Measurements from ENCODE around the gene EEF1A2.

EEF1A2 gene

DNA sequence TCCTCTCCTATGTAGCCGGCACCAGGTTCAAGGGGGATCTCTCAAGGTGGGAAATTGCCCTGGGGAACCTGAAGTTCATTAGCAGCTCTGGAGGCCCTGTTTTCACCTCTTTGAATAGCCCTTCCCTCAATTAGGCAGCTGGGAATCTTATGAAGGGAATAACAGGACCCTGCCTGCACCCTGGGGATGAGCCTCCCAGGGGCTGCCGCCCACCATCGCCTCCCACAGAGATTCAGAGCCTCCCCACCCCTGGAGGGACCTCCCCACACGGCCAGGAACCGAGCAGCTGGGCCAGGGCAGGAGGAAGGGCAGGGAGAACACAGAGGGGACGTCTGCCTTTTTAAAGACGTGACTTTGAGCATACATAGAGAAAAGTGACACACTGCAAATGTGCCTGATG, 4.6 kb upstream of the EEF1A2 start:
- TF ChIP-seq ZNF274 (IDR thresholded peaks at IDR 0.05; ENCODE audit: low read depth, low read length): no peak
- H3K4me3 ChIP-seq (ENCODE audit: low read length): no peak overlapping the region

DNA sequence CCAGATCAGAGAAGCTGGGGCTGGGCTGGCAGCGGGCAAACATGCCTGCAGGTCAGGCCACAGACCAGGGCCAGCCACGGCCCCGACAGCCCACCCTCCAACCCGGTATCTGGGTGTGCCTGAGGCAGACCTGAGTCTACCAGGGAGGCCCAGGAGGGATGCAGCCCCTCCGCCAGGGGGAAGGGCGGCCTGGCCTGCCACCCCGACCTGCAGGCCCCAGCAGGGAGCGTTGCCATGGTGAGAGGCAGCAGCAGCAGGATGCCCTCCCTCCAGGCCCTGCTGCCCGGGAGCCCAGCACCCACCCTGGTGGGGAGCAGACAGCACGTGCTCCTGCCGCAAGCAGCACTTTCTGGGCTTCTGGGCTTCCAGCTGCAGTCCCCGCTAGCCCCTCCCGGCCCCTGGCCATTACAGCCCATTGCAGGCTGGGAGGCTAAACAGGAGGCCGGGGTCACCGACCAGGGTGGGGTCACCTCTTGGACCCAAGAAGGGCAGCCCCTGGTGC, 3.8 kb upstream of the EEF1A2 start:
- no peak for TF ChIP-seq ZNF274 (IDR thresholded peaks at IDR 0.05; ENCODE audit: low read depth, low read length)
- H3K4me3 ChIP-seq (ENCODE audit: low read length): no peak overlapping the region

DNA sequence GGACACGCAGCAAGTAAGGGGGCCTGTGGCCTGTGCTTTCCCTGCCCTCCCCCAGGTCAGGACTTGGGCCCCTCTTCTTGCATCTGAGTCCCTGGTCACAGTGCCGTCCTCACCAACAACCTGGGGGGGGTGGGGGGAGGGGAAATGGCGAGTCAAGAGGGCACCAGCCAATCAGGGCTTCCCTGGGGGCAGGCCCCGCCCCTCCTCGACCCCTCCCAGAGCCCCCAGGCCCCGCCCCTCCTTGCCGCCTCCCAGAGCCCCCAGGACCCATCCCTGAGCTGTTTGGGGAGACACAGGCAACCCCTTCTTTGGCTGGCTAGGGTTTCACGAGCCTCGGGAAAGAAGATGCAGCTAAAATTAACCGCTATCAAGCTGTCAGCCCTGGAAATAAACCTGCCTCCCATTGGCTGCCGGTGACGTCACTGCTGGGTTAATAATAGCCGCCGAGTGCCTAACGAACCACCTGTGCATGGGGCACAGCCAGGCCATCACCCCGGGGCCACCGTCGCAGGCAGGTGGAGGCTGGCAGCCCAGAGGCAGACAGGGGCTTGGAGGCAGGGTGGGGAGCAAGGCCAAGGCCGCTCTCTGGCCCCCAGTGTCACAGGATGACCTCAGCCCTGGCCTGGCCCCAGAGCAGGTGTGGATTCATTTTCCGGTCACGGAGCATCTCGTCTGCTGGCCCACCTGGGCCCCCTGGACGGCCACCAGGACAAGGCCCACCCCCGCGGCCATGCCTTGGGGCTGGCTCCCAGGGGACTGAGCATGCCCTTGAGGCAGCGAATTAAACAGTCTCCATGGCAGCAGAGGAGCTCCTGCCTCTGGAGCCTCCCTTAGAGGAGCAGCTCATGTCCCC, 3.2 kb upstream of the EEF1A2 start:
- TF ChIP-seq ZNF274 (IDR thresholded peaks at IDR 0.05; ENCODE audit: low read depth, low read length): no peak
- H3K4me3 ChIP-seq (ENCODE audit: low read length): no peak overlapping the region

DNA sequence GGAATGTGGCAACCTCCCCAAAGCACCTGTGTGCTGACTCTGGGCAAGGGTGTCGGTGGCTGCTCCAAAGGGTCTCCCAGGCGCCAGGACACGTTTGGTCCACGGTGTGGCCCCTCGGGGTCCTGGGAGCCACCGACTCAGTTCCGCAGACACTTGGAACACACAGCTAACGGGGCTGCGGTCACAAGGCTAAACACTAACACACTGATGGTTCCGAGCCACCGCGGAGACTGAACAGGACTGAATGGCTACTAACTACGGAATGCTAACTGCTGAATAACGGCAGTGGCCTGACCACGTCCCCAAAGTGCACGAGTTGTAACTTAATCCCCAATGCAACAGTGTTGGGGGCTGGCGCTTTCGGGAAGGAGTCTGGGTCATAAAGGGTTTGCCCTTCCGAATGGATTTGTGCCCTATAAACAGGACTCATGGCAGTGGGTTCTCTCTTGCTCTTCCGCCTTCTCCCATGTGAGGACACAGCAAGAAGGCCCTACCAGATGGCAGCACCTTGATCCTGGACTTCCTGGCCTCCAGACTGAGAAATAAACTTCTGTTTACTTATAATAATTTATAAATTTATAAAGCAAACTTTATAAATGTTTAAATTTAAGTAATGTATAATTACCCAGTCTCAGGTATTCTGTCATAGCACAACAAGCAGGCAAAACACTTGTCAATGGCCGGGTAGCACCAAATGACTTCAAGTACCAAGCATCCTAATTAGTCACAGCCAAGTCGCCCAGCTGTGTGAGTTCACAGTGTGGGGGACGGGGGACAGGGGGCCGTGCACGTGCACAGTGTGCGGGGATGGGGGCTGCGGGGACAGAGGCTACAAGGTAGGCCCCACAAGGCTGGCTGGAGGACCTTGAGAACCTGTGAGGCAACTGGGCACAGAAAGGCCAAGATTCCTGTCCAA, 2.3 kb upstream of the EEF1A2 start:
- no peak overlapping the region for H3K4me3 ChIP-seq (ENCODE audit: low read length)
- TF ChIP-seq ZNF274 (IDR thresholded peaks at IDR 0.05; ENCODE audit: low read depth, low read length): no peak

DNA sequence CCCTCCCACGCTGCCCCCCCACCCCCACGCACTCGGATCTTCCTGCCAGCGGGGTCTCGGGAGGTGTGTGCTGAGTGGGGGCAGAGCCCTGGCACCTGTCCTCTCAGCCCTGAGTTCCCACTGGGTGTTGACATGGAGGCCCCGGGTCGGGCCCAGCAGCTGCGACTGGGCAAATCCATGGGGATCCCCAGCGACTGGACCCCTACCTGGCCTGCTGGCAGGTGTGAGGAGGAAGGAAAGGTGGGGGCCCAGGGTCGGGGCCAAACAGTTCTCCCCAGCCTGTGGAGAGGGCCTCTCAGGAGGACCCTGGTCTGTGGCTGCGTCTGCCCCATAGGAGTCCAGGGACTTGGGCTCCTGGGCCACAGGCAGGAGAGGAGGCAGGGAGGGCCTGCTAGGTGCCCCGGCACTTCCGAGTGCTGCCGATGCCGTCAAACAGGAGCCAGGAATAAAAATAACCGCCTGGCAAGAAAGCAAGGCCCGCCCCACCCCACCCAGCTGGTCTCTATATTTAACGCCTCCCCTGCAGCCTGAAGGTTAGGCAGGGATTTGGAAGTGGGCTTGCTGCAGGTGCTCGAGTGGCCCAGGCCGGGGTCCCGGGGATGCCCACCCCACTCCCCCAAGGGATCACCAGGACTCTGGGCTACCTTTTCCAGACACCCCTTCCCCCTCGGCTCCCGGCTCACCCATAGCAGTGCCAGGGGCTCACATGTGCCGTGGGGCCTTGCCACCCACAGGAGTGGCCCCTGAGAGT, 1.4 kb upstream of the EEF1A2 start:
- TF ChIP-seq ZNF274 (IDR thresholded peaks at IDR 0.05; ENCODE audit: low read depth, low read length): no peak

DNA sequence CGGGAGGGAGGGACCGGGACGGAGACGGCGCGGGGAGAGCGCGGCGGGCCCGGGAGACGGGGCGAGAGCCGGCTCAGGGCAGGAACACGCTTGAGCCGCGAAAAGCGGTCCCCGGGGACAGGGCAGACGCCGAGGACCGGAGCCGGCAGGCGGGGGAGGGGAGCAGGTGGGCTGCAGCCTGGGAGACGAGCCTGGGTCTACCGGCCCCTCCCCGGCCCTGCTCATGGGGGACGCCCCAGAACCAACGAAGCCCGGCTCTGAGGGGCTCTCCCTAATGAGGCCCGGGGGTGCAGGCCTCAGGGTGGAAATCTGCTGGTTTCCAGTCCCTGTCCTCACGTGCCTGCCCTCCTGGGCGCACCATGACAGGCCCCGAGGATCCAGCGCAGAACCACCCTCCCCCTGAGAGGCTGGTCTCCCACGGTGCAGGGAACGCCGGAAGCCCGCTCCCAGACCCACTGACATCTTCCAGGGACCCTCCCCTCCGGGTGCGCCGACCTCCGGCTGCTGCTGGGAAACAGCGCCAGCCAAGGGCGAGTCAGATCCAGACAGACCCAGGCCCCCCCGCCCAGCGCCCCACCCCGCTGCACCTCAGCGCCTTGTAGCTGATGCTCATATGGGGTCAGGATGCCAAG, 571 bp upstream of the EEF1A2 start:
- H3K4me3 ChIP-seq (ENCODE audit: low read length): no peak overlapping the region
- no peak for TF ChIP-seq ZNF274 (IDR thresholded peaks at IDR 0.05; ENCODE audit: low read depth, low read length)

More for the DNA sequence above, 1.4 kb upstream of the EEF1A2 start:
- no peak overlapping the region for H3K4me3 ChIP-seq (ENCODE audit: low read length)

DNA sequence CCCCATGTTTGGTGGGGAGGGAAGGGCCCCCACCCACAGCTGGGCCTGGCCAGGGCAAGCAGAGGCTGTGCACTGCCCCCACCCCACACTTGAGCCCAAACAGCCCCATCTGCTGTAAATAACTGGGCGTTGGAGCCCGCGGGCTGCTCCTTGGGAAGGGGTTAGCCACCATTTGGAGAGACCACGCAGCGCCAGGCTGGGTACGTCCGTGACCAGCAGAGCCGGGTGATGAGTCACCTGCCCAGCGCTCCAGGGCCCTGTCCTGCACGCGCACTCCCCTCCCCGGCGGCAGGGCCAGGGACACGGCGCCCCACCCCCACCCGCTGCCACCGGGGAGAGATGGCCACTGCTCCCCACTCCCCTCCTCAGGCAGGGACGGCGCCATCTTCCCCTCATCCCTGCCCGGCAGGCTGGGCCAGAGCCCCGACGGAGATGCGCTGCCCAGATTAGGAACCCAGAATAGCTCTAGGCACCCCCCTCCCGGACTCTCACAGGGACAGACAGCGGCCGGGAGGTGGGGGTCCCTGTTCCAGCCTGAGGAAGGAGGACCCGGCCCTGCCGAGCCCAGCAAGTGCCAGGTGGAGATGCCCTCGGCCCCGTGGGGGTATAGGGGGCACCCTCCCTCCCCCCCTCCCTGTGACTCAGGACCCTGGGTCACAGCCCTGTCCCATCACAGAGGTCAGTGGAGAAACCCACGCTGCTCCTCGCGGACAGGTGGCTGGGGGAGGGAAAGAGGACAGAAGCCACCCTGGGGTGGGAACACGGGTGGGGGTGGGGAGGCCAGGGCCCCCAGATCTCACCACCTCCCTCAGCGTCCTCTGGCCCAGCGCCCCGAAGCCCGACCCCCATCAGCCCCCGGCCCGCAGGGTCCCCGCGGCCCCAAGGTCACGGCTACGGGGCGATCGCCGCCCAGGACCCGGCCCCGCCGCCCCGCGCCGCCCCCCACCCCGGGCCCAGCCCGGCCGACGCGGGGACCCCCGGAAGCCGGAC, 642 bp downstream of the EEF1A2 start:
- TF ChIP-seq ZNF274 (IDR thresholded peaks at IDR 0.05; ENCODE audit: low read depth, low read length): no peak
- no peak overlapping the region for H3K4me3 ChIP-seq (ENCODE audit: low read length)

DNA sequence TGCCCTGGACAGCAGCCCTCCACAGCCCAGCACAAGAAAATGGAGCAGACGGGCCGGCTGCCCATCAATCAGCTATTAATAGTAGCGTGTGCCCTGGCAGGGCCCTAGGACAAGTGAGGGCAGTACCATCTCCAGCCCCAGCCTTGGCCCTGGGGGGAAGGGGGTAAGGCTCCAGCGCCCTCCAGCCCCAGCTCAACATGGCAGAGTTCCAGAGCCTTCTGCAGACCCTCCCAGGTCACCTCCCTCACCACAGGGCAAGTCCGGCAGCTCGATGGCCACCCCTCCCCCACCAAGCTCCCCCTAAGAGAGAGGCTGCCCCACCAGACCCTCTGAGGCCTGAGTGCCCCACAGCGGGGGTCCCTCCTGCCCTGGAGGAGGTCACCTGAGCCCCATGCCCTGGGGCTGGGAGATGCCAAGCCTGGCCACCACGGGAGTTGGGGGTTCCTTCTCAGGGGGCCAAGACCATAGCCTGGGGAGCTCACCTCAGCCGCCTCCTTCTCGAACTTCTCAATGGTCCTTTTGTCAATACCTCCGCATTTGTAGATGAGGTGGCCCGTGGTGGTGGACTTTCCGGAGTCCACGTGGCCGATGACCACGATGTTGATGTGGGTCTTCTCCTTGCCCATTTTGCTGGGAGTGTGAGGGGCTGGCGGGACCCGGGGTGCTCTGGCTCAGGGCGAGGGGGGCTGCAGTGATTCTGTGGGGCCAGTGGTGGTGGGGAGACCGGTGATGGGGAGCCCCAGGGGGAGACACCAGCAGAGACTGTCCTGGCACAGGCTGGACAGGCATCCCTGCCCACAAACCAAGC, 1.5 kb downstream of the EEF1A2 start:
- H3K4me3 ChIP-seq (ENCODE audit: low read length): no peak overlapping the region
- TF ChIP-seq ZNF274 (IDR thresholded peaks at IDR 0.05; ENCODE audit: low read depth, low read length): no peak

DNA sequence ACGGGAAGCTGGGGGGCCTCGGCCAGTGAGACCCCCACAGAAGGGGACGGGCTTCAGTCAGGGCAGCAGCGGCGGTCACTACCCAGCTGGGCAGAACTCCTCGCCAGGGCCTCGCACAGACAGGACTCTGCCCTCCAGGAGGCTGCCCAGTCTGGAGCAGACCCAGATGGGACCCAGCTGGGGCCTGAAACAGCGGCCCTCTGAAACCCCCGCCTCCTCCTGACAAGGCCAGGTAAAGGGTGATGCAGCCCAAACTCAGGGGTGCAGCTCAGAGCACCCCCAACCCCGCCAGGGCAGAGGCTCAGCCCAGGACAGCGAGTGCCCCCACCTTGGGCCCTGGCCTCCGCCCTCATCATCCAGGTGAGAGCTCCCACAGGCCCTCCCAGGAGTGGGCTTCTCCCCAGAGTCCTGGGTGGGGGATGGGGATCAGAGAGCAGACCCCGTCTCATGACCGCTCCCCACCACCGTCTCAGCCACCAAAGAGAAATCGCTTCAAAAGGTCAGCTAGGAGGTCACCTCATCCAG, 2.2 kb downstream of the EEF1A2 start:
- H3K4me3 ChIP-seq (ENCODE audit: low read length): no peak overlapping the region
- no peak for TF ChIP-seq ZNF274 (IDR thresholded peaks at IDR 0.05; ENCODE audit: low read depth, low read length)

DNA sequence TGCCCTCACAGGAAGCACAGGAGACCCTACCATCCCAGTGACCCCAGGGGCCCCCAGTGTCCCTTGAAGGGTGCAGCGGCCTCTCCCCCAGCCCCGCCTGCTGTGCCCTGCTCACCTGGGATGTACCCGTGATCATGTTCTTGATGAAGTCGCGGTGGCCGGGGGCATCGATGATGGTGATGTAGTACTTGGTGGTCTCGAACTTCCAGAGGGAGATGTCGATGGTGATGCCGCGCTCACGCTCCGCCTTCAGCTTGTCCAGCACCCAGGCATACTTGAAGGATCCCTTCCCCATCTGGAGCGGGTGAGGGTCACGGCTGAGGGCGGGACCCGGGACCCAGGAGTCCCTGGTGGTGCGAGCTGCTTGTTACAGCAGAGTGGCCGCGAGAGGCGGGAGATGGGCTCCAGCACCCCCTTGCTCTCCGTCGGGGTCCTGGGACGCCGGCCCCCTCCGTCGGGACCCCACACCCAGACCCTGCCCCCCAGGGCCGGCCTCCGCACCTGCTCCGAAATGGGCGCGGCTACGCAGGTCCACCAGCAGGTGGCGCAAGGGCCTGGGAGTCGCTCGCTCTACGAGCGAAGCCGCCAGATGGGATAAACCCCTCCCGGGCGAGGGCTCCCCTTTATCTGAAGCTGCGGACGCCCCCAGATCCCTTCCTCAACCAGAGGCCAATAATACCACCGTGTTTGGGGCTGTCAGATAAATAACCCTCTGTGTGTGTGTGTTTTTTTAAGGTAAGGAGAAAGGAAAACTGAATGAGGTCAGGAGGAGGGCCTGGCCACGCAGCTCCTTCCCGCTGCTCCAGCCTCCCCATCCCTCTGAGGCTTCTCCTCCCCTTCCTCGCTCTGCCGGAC, 2.9 kb downstream of the EEF1A2 start:
- no peak overlapping the region for H3K4me3 ChIP-seq (ENCODE audit: low read length)
- TF ChIP-seq ZNF274 (IDR thresholded peaks at IDR 0.05; ENCODE audit: low read depth, low read length): no peak
